H9 (cell line): ENCODE data around the gene ARHGAP10. TPM values are rescaled to one million over a fixed set of nuclear protein-coding genes. Genes with fewer than 3 reads are reported as not detected.

Experiments used
- DNase-seq: peaks from one replicate; pipeline ENCODE4 v3.0.0-alpha.2; 2017
- H2AFZ ChIP-seq: one replicate; pipeline ENCODE4 v1.6.1; 2013; ENCODE audit warnings: mild to moderate bottlenecking, low read length, control low read depth, moderate library complexity
- H2AK5ac ChIP-seq: 2 replicates; pipeline ENCODE4 v1.6.1; 2013; ENCODE audit warnings: low read length, control low read depth, mixed read lengths; ENCODE audit not compliant: insufficient read length
- H2BK120ac ChIP-seq: one replicate; pipeline ENCODE4 v1.6.1; 2013; ENCODE audit warnings: low read depth, mild to moderate bottlenecking, low read length, control low read depth, inconsistent platforms; ENCODE audit not compliant: poor library complexity, severe bottlenecking
- H2BK12ac ChIP-seq: 2 replicates; pipeline ENCODE4 v1.6.1; 2013; ENCODE audit warnings: low read length, control low read depth, mixed read lengths, low read depth; ENCODE audit not compliant: insufficient read length
- H2BK15ac ChIP-seq: 2 replicates; pipeline ENCODE4 v1.6.1; 2013; ENCODE audit warnings: low read depth, low read length, control low read depth
- H2BK20ac ChIP-seq: one replicate; pipeline ENCODE4 v1.6.1; 2013; ENCODE audit warnings: low read depth, mild to moderate bottlenecking, low read length, control low read depth, inconsistent platforms; ENCODE audit not compliant: poor library complexity, severe bottlenecking
- H2BK5ac ChIP-seq: 2 replicates; pipeline ENCODE4 v1.6.1; 2013; ENCODE audit warnings: low read length, control low read depth, mixed read lengths; ENCODE audit not compliant: insufficient read length
- H3K14ac ChIP-seq: 2 replicates; pipeline ENCODE4 v1.6.1; 2013; ENCODE audit warnings: low read length, control low read depth; ENCODE audit not compliant: insufficient read depth
- H3K18ac ChIP-seq: 2 replicates; pipeline ENCODE4 v1.6.1; 2013; ENCODE audit warnings: low read depth, mild to moderate bottlenecking, mixed read lengths, low read length, control low read depth; ENCODE audit not compliant: insufficient read length
- H3K23ac ChIP-seq: 2 replicates; pipeline ENCODE4 v1.6.1; 2013; ENCODE audit warnings: low read length, control low read depth, mixed read lengths, low read depth; ENCODE audit not compliant: insufficient read length
- H3K23me2 ChIP-seq: 2 replicates; pipeline ENCODE4 v1.6.1; 2013; ENCODE audit warnings: low read depth, mild to moderate bottlenecking, mixed read lengths, low read length, control low read depth; ENCODE audit not compliant: insufficient read length, poor library complexity, severe bottlenecking
- H3K27ac ChIP-seq: 2 replicates; pipeline ENCODE4 v1.5.1; 2013; ENCODE audit warnings: low read length, control low read depth, mixed read lengths, low read depth; ENCODE audit not compliant: insufficient read length
- H3K27me3 ChIP-seq: 2 replicates; pipeline ENCODE4 v1.6.1; 2013; ENCODE audit warnings: low read length, control low read depth, inconsistent platforms; ENCODE audit not compliant: insufficient read depth
- H3K4ac ChIP-seq: 2 replicates; pipeline ENCODE4 v1.6.1; 2013; ENCODE audit warnings: low read depth, mild to moderate bottlenecking, control low read depth, inconsistent platforms, low read length, moderate library complexity
- H3K4me1 ChIP-seq: 2 replicates; pipeline ENCODE4 v1.6.1; 2013; ENCODE audit warnings: low read length, control low read depth, inconsistent platforms; ENCODE audit not compliant: insufficient read depth
- H3K4me2 ChIP-seq: 2 replicates; pipeline ENCODE4 v1.6.1; 2013; ENCODE audit warnings: low read length, control low read depth, mixed read lengths; ENCODE audit not compliant: insufficient read length, insufficient read depth
- H3K56ac ChIP-seq: 2 replicates; pipeline ENCODE4 v1.6.1; 2013; ENCODE audit warnings: low read depth, mild to moderate bottlenecking, mixed read lengths, low read length, control low read depth; ENCODE audit not compliant: insufficient read length
- H3K79me1 ChIP-seq: 2 replicates; pipeline ENCODE4 v1.6.1; 2013; ENCODE audit warnings: low read depth, mild to moderate bottlenecking, moderate library complexity, low read length, control low read depth, inconsistent platforms; ENCODE audit not compliant: insufficient read depth, poor library complexity, severe bottlenecking
- H3K79me2 ChIP-seq: 2 replicates; pipeline ENCODE4 v1.6.1; 2013; ENCODE audit warnings: low read length, control low read depth, inconsistent platforms; ENCODE audit not compliant: insufficient read depth
- H3K9ac ChIP-seq: 2 replicates; pipeline ENCODE4 v1.6.1; 2013; ENCODE audit warnings: low read length, control low read depth, mixed read lengths; ENCODE audit not compliant: insufficient read length; ENCODE audit errors: extremely low read depth
- H3K9me3 ChIP-seq: one replicate; pipeline ENCODE4 v1.6.1; 2013; ENCODE audit warnings: low read depth, low read length, inconsistent platforms; ENCODE audit not compliant: control insufficient read depth
- H3T11ph ChIP-seq: one replicate; pipeline ENCODE4 v1.6.1; 2013; ENCODE audit warnings: mild to moderate bottlenecking, low read length, control low read depth, inconsistent platforms
- H4K20me1 ChIP-seq: one replicate; pipeline ENCODE4 v1.6.1; 2013; ENCODE audit not compliant: control insufficient read depth, insufficient read length, insufficient read depth
- H4K5ac ChIP-seq: 2 replicates; pipeline ENCODE4 v1.6.1; 2013; ENCODE audit warnings: low read depth, mild to moderate bottlenecking, mixed read lengths, low read length, control low read depth; ENCODE audit not compliant: insufficient read length
- H4K8ac ChIP-seq: replicated peaks from 2 replicates; pipeline ENCODE4 v1.6.1; 2013; ENCODE audit warnings: low read length, control low read depth, mixed read lengths, low read depth; ENCODE audit not compliant: insufficient read length
- H4K91ac ChIP-seq: 2 replicates; pipeline ENCODE4 v1.6.1; 2013; ENCODE audit warnings: low read depth, mild to moderate bottlenecking, moderate library complexity, mixed read lengths, low read length, control low read depth; ENCODE audit not compliant: insufficient read length
- H3K27ac Mint-ChIP-seq, 3 experiments: 2 replicates in 2 of 3; 3 replicates in 1 of 3; pipeline ENCODE4 v1.8.0; 2020 to 2021; ENCODE audit warnings: mixed read lengths in 3 of 3, mild to moderate bottlenecking in 1 of 3, moderate library complexity in 1 of 3
- H3K27me3 Mint-ChIP-seq: 2 replicates; pipeline ENCODE4 v1.8.0; 2021; ENCODE audit warnings: low read depth, mild to moderate bottlenecking, moderate library complexity, mixed read lengths
- H3K36me3 Mint-ChIP-seq, 3 experiments: 2 replicates in 2 of 3; 3 replicates in 1 of 3; pipeline ENCODE4 v1.8.0; 2020 to 2021; ENCODE audit warnings: low read depth in 3 of 3, mixed read lengths in 3 of 3; ENCODE audit not compliant: insufficient read depth in 1 of 3
- H3K4me1 Mint-ChIP-seq, 2 experiments: 2 replicates each; pipeline ENCODE4 v1.8.0; 2020; ENCODE audit warnings: mixed read lengths in 2 of 2
- H3K4me3 Mint-ChIP-seq, 2 experiments: 2 replicates in 1 of 2; 3 replicates in 1 of 2; pipeline ENCODE4 v1.8.0; 2020 to 2021; ENCODE audit warnings: mild to moderate bottlenecking in 2 of 2, mixed read lengths in 2 of 2, moderate library complexity in 1 of 2
- H3K9me3 Mint-ChIP-seq, 2 experiments: 2 replicates in 1 of 2; 3 replicates in 1 of 2; pipeline ENCODE4 v1.8.0; 2020; ENCODE audit warnings: mild to moderate bottlenecking in 2 of 2, mixed read lengths in 2 of 2, moderate library complexity in 1 of 2
- CTCF ChIP-seq: fragments of 200-600 bp; sonication (generic); conservative IDR thresholded peaks from 3 replicates; pipeline ENCODE4 v1.8.0; 2021; ENCODE audit warnings: antibody characterized with exemption, mild to moderate bottlenecking
- WGBS: extraction: QIAGEN DNeasy Blood & Tissue Kit; methylation state at CpG from one replicate; pipeline ENCODE4 v1.1.7; 2013; ENCODE audit warnings: missing lambda C conversion rate, low lambda C conversion rate, mixed read lengths; ENCODE audit not compliant: insufficient read length; ENCODE audit errors: extremely low coverage; 5-methylcytosine and 5-hydroxymethylcytosine counted together
- total RNA-seq: library from RNA; stranded (reverse); gene quantifications from 2 replicates; pipeline ENCODE4 v1.2.1, GENCODE V29; 2021

The ARHGAP10 gene
- total RNA-seq, 1 experiment from 2014 or later = 7.8 TPM

DNA sequence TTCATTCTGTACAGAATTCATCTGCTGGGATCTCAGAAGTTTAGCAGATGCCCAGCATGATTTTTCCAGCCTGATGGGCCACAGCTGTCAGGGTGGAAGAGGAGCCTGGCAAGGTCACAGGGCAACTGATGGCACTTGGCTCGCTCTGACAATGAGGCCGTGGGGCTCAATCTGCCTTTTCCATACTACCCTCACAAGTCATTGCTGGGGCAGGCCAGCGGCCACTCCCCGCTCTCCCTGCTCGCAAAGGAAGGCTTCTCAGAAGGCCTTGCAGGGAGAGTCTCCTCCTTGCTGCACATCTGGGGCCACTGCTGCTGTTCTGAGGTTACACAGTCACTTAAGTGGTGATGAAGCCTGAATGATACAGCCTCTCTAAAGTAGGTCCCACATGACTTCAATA is 361.2 kb downstream of the ARHGAP10 start:
- H3K9ac ChIP-seq = no peak overlapping the region
- no peak overlapping the region for H3K18ac ChIP-seq
- H4K20me1 ChIP-seq = no peaks in the 10 kb centered on the region
- no peak overlapping the region for H3K56ac ChIP-seq
- no peaks in the 10 kb centered on the region for H3K23me2 ChIP-seq
- no peak overlapping the region for H2BK12ac ChIP-seq
- H3K4ac ChIP-seq = no peak overlapping the region
- WGBS = no CpG with 5 or more reads among the region's 5 CpGs
- H3K27ac ChIP-seq = no peak overlapping the region
- no peak overlapping the region for H2AFZ ChIP-seq
- H2BK5ac ChIP-seq = no peak overlapping the region
- no peak overlapping the region for H4K91ac ChIP-seq
- no peaks in the 10 kb centered on the region for H3K79me2 ChIP-seq
- no peak overlapping the region for H4K8ac ChIP-seq
- H2BK15ac ChIP-seq = no peak overlapping the region
- peak overlapping the region; percentile 29; the same call in 1 of the 2 replicates for H3K14ac ChIP-seq
- TF ChIP-seq CTCF = no peak
- H2BK120ac ChIP-seq = no peak overlapping the region
- no peak for DNase-seq
- Mint-ChIP-seq H3K4me1 (peaks cover 17% of the 10 kb centered on the region in 2 experiments), H3K27ac (no peak overlapping the region), H3K4me3 (no peak overlapping the region), H3K27me3 (no peaks in the 10 kb centered on the region), H3K36me3 (peaks cover 0 to 4% (median 4%) of the 10 kb centered on the region in 3 experiments; a peak in 2 of 7 replicates), H3K9me3 (peaks cover 0 to 3% of the 10 kb centered on the region in 2 experiments; a peak in 2 of 5 replicates)
- H3T11ph ChIP-seq = no peak overlapping the region
- H3K23ac ChIP-seq = no peak overlapping the region
- no peak overlapping the region for H4K5ac ChIP-seq
- H2BK20ac ChIP-seq = no peak overlapping the region
- no peaks in the 10 kb centered on the region for H3K27me3 ChIP-seq
- no peaks in the 10 kb centered on the region for H3K79me1 ChIP-seq
- no peaks in the 10 kb centered on the region for H3K9me3 ChIP-seq
- no peak overlapping the region for H2AK5ac ChIP-seq
- H3K4me1 ChIP-seq = peaks cover 4% of the 10 kb centered on the region; the same call in 1 of the 2 replicates
- H3K4me2 ChIP-seq = no peak overlapping the region
